Measurements from ENCODE around the gene CDC16. TPM values are rescaled to one million over a fixed set of nuclear protein-coding genes. Genes with fewer than 3 reads are reported as not detected.

Gene CDC16
- total and polyA plus RNA-seq, 12 donors = 29.2 to 162 (median 55.2) TPM

- Histone ChIP-seq H3K4me1 (replicated peaks in 1 of 2) (peaks cover 6 to 17% of the 10 kb centered on the region in 2 donors), H3K4me3 (peak overlapping the region in 2 of 4 donors; percentile 55 to 81), H3K9me3 (replicated peaks in 1 of 3) (no peaks in the 10 kb centered on the region), H3K36me3 (replicated peaks in 1 of 2) (peaks cover 0 to 41% of the 10 kb centered on the region in 2 donors), H3K27me3 (no peaks in the 10 kb centered on the region), H3K27ac (peak overlapping the region in 2 of 5 donors; percentile 86 to 94)
- intact Hi-C loops (cut with DNase I) = no loop called here
- 13 to 16% (median 15%) methylated on average over 10 of the region's 10 CpGs for WGBS, 4 donors
- no peak for TF ChIP-seq POLR2A (IDR thresholded peaks at IDR 0.05)
- TF ChIP-seq, protein P1, sequence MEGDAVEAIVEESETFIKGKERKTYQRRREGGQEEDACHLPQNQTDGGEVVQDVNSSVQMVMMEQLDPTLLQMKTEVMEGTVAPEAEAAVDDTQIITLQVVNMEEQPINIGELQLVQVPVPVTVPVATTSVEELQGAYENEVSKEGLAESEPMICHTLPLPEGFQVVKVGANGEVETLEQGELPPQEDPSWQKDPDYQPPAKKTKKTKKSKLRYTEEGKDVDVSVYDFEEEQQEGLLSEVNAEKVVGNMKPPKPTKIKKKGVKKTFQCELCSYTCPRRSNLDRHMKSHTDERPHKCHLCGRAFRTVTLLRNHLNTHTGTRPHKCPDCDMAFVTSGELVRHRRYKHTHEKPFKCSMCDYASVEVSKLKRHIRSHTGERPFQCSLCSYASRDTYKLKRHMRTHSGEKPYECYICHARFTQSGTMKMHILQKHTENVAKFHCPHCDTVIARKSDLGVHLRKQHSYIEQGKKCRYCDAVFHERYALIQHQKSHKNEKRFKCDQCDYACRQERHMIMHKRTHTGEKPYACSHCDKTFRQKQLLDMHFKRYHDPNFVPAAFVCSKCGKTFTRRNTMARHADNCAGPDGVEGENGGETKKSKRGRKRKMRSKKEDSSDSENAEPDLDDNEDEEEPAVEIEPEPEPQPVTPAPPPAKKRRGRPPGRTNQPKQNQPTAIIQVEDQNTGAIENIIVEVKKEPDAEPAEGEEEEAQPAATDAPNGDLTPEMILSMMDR (IDR thresholded peaks at IDR 0.05) = no peak
- DNase-seq = peak in 3 of 7 donors; percentile 12 to 33 (median 17)
Measured at GRCh38 chr13:114235697-114236096, 1.0 kb downstream of the CDC16 start.

DNA sequence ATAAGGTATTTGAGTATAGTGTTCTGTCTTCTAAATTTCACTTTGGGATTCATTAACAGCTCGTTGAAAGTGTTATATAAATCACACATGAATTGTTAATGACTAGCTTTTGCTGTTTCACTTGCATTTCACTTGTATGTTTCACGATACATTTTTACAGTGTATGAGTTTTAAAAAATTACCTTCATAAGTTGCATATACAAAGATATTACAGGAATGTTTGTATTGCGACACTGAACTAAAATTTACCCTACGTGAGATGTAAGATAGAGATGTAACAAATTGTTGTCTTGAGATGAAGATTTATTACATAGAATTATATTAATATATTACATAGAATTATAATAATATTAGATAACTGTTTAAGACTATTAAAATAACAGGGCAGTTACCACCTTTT, 1.5 kb downstream of the CDC16 start:
- H3K4me1 ChIP-seq (replicated peaks in 1 of 2) = peaks cover 6 to 17% of the 10 kb centered on the region in 2 donors
- peak overlapping the region in 2 of 4 donors; percentile 55 to 81 for H3K4me3 ChIP-seq
- WGBS, 4 donors = 72 to 77% (median 75%) methylated on average over 4 of the region's 4 CpGs
- H3K36me3 ChIP-seq (replicated peaks in 1 of 2) = peaks cover 0 to 46% of the 10 kb centered on the region in 2 donors
- H3K27ac ChIP-seq = no peak overlapping the region
- no peaks in the 10 kb centered on the region for H3K27me3 ChIP-seq
- intact Hi-C loops (cut with DNase I) = no loop called here
- no peak for DNase-seq
- no peak for TF ChIP-seq POLR2A (IDR thresholded peaks at IDR 0.05)
- TF ChIP-seq, protein P1 (IDR thresholded peaks at IDR 0.05) = no peak
- no peaks in the 10 kb centered on the region for H3K9me3 ChIP-seq (replicated peaks in 1 of 3)

DNA sequence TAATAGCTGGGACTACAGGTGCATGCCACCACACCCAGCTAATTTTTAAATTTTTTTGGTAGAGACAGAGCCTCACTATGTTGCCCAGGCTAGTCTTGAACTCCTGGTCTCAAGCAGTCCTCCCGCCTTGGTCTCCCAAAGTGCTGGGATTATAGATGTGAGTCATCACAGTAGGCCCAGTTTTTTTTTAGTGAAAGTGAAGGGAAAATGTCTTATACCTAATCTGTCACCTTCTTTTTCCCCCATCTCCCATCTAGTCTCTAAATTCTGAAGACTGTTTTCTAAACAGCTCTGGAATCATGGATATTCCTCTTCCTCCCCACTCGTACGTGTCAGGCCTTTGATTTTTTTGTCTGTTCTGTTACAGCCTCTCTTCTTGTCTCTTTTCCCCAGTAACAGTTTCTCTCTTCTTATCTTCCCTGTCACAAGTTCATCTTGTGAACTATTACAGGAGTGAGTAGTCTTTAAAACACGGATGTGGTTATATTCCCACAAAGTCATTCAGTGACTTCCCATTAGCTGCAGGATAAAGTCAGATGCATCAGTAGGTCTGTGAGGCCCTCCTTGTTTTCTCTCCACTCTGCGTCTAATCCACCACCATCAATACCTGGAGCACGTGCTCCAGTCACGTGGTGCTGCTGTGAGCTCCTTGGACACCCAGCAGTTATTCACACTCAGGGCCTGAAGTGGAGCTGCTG, 2.9 kb downstream of the CDC16 start:
- H3K4me1 ChIP-seq (replicated peaks in 1 of 2) = peaks cover 6 to 17% of the 10 kb centered on the region in 2 donors
- intact Hi-C loops (cut with DNase I) = no loop called here
- TF ChIP-seq, protein P1 (IDR thresholded peaks at IDR 0.05) = no peak
- no peak for TF ChIP-seq POLR2A (IDR thresholded peaks at IDR 0.05)
- no peak overlapping the region for H3K4me3 ChIP-seq
- WGBS, 4 donors = 90 to 92% (median 92%) methylated on average over 7 of the region's 7 CpGs
- H3K36me3 ChIP-seq (replicated peaks in 1 of 2) = peaks cover 0 to 57% of the 10 kb centered on the region in 2 donors
- H3K9me3 ChIP-seq (replicated peaks in 1 of 3) = no peaks in the 10 kb centered on the region
- H3K27me3 ChIP-seq = no peaks in the 10 kb centered on the region
- no peak for DNase-seq
- H3K27ac ChIP-seq = no peak overlapping the region

DNA sequence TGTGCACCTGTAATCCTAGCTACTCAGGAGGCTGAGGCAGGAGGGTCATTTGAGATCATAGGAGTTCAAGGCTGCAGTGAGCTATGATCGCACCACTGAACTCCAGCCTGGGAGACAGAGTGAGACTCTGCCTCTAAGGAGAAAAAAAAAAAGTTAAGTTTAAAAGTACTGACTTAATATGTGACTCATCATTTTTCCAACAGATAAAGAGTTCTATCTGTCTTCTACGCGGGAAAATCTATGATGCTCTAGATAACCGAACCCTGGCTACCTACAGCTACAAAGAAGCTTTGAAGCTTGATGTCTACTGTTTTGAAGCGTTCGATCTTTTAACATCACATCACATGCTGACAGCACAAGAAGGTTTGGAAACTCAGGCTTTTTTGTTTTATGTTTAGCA, 7.2 kb downstream of the CDC16 start:
- peak overlapping the region in 1 of 5 donors; percentile 7 for H3K27ac ChIP-seq
- no peak for DNase-seq

More for the DNA sequence above, 7.2 kb downstream of the CDC16 start:
- WGBS, 4 donors = 61 to 70% (median 65%) methylated on average over 6 of the region's 6 CpGs
- intact Hi-C loops (cut with DNase I) = no loop called here
- Histone ChIP-seq H3K9me3 (replicated peaks in 1 of 3) (no peaks in the 10 kb centered on the region), H3K4me1 (replicated peaks in 1 of 2) (no peaks in the 10 kb centered on the region), H3K36me3 (replicated peaks in 1 of 2) (peaks cover 0 to 96% of the 10 kb centered on the region in 2 donors), H3K4me3 (no peak overlapping the region), H3K27me3 (no peaks in the 10 kb centered on the region)
- no peak for TF ChIP-seq POLR2A (IDR thresholded peaks at IDR 0.05)
- TF ChIP-seq, protein P1 (IDR thresholded peaks at IDR 0.05) = no peak

Measured in adrenal gland (tissue), 12 donors.